Osteocyte (in vitro differentiated cells): ENCODE data around the gene SEC14L1. TPM values are rescaled to one million over a fixed set of nuclear protein-coding genes. Genes with fewer than 3 reads are reported as not detected.
A peak's percentile ranks its signal among the peaks of the same experiment; 100 is the strongest.

ENCODE experiments used
- DNase-seq: peaks from one replicate; pipeline ENCODE4 v3.0.0; 2021; ENCODE audit warnings: mixed read lengths; ENCODE audit not compliant: unreplicated experiment; ENCODE audit errors: extremely low spot score
- H3K27ac Mint-ChIP-seq: one replicate; pipeline ENCODE4 v1.8.0; 2021; ENCODE audit warnings: mild to moderate bottlenecking, mixed read lengths; ENCODE audit not compliant: unreplicated experiment
- H3K27me3 Mint-ChIP-seq: one replicate; pipeline ENCODE4 v1.8.0; 2021; ENCODE audit warnings: mixed read lengths; ENCODE audit not compliant: unreplicated experiment
- H3K36me3 Mint-ChIP-seq: one replicate; pipeline ENCODE4 v1.8.0; 2021; ENCODE audit warnings: mixed read lengths; ENCODE audit not compliant: unreplicated experiment
- H3K4me1 Mint-ChIP-seq: one replicate; pipeline ENCODE4 v1.8.0; 2021; ENCODE audit warnings: mixed read lengths; ENCODE audit not compliant: unreplicated experiment
- H3K4me3 Mint-ChIP-seq: one replicate; pipeline ENCODE4 v1.8.0; 2021; ENCODE audit warnings: mild to moderate bottlenecking, moderate library complexity, mixed read lengths; ENCODE audit not compliant: unreplicated experiment
- H3K9me3 Mint-ChIP-seq: one replicate; pipeline ENCODE4 v1.8.0; 2021; ENCODE audit warnings: mixed read lengths; ENCODE audit not compliant: unreplicated experiment
- long read RNA-seq: library from polyadenylated mRNA; unstranded; transcript quantifications from one replicate; pipeline ENCODE4 v2.0.0, GENCODE V29; 2021
- total RNA-seq: library from RNA; stranded (reverse); gene quantifications from 2 replicates; pipeline ENCODE4 v1.2.1, GENCODE V29; 2021
- TF ChIP-seq, protein P1 (sequence below): fragments of 200-600 bp; sonication (generic); IDR thresholded peaks from 2 replicates; pipeline ENCODE4 v1.5.0; 2021; ENCODE audit warnings: antibody characterized with exemption, mild to moderate bottlenecking, moderate library complexity

The SEC14L1 gene
- 82.9 and 90.5 TPM in 2 replicates for total RNA-seq
- long read RNA-seq, full-length matches to known transcripts = 71 of 98 reads
- long read RNA-seq, partial matches to known transcripts = 16 of 98 reads
- long read RNA-seq, other reads (novel, unspliced or antisense) = 11 of 98 reads

DNA sequence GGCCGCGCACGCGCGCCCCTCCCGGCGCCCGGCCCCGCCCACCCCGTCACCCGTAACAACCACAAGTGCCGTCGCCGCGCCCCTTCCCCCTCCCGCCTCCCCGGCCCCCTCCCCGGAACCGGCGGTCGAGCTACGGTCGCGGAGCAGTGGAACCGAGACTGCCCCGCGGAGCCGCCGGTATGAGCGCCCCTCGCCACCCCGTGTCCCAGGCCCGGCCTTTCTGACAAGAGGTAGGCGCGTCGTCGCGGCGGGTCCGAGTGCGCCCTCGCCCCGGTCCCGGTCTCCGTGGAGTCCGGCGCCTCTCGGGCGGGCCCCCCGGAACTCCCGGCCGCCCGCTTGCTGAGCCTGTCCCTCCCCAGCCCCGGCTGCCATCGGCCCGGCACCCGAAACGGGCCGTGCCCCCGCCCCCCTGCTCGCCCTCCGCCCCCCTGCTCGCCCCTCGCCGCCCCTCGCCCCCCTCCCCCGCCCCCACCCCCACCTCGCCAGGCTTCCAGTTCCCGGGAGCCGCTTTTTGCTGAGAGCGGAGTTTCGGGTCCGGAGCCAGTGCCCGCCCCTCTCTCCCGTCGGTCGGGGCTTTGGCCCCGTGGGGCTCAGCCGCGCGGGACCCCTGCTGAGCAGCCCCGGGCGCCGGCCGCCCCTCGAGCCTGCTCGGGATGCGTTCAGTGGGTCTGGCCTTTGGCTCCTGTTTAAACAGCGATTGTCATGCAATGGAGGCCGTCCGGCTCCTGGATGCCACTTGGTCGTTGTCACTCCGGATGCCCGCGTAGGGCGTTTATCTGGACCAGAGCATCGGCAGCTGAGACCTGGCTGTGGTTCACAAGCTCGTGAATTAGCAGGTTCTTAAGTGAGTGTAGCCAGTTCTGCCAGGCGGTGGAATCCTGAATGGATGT lies at the start of gene SEC14L1:
Gene SEC14L1, plus strand, starts transcription at position 92 of the 890 bp plus-strand sequence. CDS start 2,628 bp downstream, outside the sequence.
- DNase-seq = no peak
- Mint-ChIP-seq H3K27me3 (no peaks in the 10 kb centered on the region), H3K4me3 (peak within 1 kb of the TSS; percentile 84), H3K4me1 (peaks cover 44% of the 10 kb centered on the region), H3K27ac (peak within 1 kb of the TSS; percentile 91), H3K9me3 (peaks cover 5% of the 10 kb centered on the region), H3K36me3 (peaks cover 18% of the 10 kb centered on the region)
- TF ChIP-seq, protein P1, sequence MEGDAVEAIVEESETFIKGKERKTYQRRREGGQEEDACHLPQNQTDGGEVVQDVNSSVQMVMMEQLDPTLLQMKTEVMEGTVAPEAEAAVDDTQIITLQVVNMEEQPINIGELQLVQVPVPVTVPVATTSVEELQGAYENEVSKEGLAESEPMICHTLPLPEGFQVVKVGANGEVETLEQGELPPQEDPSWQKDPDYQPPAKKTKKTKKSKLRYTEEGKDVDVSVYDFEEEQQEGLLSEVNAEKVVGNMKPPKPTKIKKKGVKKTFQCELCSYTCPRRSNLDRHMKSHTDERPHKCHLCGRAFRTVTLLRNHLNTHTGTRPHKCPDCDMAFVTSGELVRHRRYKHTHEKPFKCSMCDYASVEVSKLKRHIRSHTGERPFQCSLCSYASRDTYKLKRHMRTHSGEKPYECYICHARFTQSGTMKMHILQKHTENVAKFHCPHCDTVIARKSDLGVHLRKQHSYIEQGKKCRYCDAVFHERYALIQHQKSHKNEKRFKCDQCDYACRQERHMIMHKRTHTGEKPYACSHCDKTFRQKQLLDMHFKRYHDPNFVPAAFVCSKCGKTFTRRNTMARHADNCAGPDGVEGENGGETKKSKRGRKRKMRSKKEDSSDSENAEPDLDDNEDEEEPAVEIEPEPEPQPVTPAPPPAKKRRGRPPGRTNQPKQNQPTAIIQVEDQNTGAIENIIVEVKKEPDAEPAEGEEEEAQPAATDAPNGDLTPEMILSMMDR = no peak

DNA sequence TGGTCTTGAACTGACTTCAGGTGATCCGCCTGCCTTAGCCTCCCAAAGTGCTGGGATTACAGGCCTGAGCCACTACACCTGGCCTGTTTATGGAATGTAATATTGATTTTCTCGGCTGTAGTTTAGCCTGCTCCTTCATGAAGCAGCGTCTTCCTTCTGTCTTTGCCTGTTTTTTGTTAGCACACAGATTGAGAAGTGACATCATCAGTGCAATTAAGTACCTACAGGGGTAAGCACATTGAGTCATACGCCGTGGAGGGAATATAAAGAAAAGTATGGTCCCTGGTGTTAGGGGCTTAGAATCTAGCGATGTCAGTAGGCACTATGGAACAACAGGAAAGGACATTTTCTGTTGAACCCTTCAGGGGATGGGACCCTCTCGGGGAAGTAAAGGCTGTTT lies 48.7 kb upstream of the SEC14L1 start:
- Mint-ChIP-seq H3K27me3 (no peaks in the 10 kb centered on the region), H3K36me3 (peaks cover 34% of the 10 kb centered on the region), H3K27ac (no peak overlapping the region), H3K4me3 (no peak overlapping the region), H3K9me3 (no peaks in the 10 kb centered on the region), H3K4me1 (peaks cover 28% of the 10 kb centered on the region)
- TF ChIP-seq, protein P1 = no peak
- no peak for DNase-seq

DNA sequence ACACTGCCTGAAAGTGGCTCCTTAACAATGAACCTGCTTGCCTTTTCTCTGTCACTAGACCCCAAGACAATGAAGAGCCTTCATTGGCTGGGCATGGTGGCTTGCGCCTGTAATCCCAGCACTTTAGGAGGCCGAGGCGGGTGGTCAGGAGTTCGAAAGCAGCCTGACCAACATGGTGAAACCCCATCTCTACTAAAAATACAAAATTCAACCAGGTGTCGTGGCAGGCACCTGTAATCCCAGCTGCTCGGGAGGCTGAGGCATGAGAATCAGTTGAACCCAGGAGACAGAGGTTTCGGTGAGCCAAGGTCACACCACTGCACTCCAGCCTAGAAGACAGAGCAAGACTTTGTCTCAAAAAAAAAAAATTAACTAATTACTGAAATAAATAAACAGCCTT lies 45.3 kb upstream of the SEC14L1 start:
- peaks cover 35% of the 10 kb centered on the region for H3K4me1 Mint-ChIP-seq
- H3K9me3 Mint-ChIP-seq = no peaks in the 10 kb centered on the region
- H3K27ac Mint-ChIP-seq = peak overlapping the region; percentile 44
- H3K4me3 Mint-ChIP-seq = no peak overlapping the region
- no peak for DNase-seq
- no peaks in the 10 kb centered on the region for H3K27me3 Mint-ChIP-seq
- TF ChIP-seq, protein P1 = no peak
- peaks cover 35% of the 10 kb centered on the region for H3K36me3 Mint-ChIP-seq

DNA sequence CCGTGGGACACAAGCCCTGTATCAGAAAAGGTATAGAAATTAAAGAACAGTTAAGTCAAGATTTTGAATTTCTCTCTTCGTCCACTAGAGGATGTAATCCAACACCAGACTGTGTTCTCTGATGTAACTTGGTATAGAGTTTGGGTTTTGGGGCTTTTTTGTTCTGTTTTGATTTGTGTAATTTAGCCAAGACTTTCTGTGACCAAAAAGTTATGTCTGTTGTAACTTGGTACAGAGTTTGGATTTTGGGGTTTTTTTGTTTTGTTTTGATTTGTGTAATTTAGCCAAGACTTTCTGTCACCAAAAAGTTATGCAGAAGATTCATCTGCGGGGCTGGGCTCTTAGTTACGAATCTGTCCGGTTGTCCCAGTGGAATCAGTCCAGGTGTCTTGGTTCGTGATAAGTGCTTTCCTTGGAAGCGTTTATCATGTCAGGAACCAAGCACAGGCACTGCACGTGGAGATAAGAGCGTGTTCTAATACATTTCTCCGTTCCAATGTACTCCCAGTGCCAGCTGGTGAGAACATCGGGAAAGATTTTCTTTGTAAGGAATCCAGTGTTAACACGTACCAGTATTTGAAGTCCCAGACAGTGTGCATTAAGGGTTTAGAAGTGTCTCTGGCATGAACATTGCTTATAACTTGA lies 44.1 kb upstream of the SEC14L1 start:
- no peak overlapping the region for H3K4me3 Mint-ChIP-seq
- no peaks in the 10 kb centered on the region for H3K9me3 Mint-ChIP-seq
- peaks cover 31% of the 10 kb centered on the region for H3K36me3 Mint-ChIP-seq
- no peak for DNase-seq
- no peaks in the 10 kb centered on the region for H3K27me3 Mint-ChIP-seq
- TF ChIP-seq, protein P1 = peak; percentile 65
- peak overlapping the region; percentile 77 for H3K27ac Mint-ChIP-seq
- H3K4me1 Mint-ChIP-seq = peaks cover 34% of the 10 kb centered on the region
